Measurements from ENCODE around the gene UMAD1.

DNA sequence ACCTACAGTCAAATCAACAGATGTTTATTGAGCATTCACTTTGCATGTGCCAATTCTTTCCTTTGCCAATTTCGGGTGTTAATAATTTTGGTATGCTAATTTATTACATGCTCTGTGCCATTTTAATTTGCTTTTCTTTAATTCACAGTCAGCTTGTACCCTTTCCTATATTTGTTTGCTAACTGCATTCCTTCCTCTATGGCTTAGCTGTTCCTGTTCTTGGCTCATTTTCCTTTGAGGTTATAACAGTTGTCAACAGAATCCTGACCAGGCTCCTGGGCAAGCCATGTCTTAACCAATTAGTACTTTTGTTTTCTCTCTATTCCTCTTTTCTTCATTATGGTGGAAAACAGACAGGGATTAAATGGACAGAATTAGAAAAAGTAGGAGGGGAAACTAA, 151.5 kb downstream of the UMAD1 start:
- TF ChIP-seq POLR2A (IDR thresholded peaks at IDR 0.05), result no peak
- TF ChIP-seq, protein P1, sequence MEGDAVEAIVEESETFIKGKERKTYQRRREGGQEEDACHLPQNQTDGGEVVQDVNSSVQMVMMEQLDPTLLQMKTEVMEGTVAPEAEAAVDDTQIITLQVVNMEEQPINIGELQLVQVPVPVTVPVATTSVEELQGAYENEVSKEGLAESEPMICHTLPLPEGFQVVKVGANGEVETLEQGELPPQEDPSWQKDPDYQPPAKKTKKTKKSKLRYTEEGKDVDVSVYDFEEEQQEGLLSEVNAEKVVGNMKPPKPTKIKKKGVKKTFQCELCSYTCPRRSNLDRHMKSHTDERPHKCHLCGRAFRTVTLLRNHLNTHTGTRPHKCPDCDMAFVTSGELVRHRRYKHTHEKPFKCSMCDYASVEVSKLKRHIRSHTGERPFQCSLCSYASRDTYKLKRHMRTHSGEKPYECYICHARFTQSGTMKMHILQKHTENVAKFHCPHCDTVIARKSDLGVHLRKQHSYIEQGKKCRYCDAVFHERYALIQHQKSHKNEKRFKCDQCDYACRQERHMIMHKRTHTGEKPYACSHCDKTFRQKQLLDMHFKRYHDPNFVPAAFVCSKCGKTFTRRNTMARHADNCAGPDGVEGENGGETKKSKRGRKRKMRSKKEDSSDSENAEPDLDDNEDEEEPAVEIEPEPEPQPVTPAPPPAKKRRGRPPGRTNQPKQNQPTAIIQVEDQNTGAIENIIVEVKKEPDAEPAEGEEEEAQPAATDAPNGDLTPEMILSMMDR (IDR thresholded peaks at IDR 0.05), result no peak

Measured in thyroid gland (tissue), 4 donors.